HCT116 (cell line): Measurements from ENCODE around the gene METTL25B. TPM values are rescaled to one million over a fixed set of nuclear protein-coding genes. Genes with fewer than 3 reads are reported as not detected.
"Not testable (repeated sequence)": the region's sequence is repeated elsewhere in the genome, so short reads cannot be mapped to it uniquely, and the experiment has no call there.

Source experiments
- ATAC-seq: fragments of 200-7000 bp; cut with Tn5 transposase; 2 replicates; pipeline ENCODE4 v1.9.1; 2020; ENCODE audit warnings: mild to moderate bottlenecking, moderate library complexity
- BruUV-seq: library from RNA; stranded (reverse); fragments of 400-500 nt; replicated peaks from 2 replicates; lab custom pipeline; 2021; lab: Mats Ljungman, UMichigan
- CTCF ChIA-PET: fragments of 300-600 bp; sonication (Branson Sonifier 250); formaldehyde crosslinking; loops from one replicate; lab custom pipeline; 2021; ENCODE audit warnings: antibody characterized with exemption; lab: Charles Lee
- POLR2A ChIA-PET: fragments of 300-600, 350-600 bp; sonication (Branson Sonifier 250); formaldehyde crosslinking; loops from one replicate; lab custom pipeline; 2021; ENCODE audit warnings: antibody characterized with exemption; lab: Charles Lee
- RAD21 ChIA-PET, 2 experiments: fragments of 300-600 bp; sonication (Branson Sonifier 250); formaldehyde crosslinking; loops; one replicate each; lab custom pipeline; 2023; ENCODE audit warnings: low total read pairs in 2 of 2; ENCODE audit not compliant: uncharacterized antibody in 2 of 2, unreplicated experiment in 2 of 2, low non-redundant PET in 1 of 2; lab: Charles Lee
- DNase-seq: peaks from one replicate; pipeline ENCODE4 v3.0.0-alpha.2; 2010; ENCODE audit warnings: low read depth, low spot score
- H2AFZ ChIP-seq: fragments of 200-600 bp; shearing (Covaris generic), sonication (generic); 2 replicates; pipeline ENCODE4 v1.6.1; 2017; ENCODE audit warnings: low read depth, mixed run types, mixed read lengths, antibody characterized with exemption, low read length; ENCODE audit not compliant: poor library complexity, severe bottlenecking
- H3K27ac ChIP-seq: 2 replicates; pipeline ENCODE4 v1.5.1; 2012; ENCODE audit warnings: low read depth, low read length
- H3K27me3 ChIP-seq: fragments of 200-600 bp; sonication (generic); 2 replicates; pipeline ENCODE4 v1.6.1; 2016; ENCODE audit warnings: mixed run types, low read length, mixed read lengths; ENCODE audit not compliant: insufficient read depth
- H3K36me3 ChIP-seq, 2 experiments: fragments of 200-500 bp in 1 of 2; fragments of 200-600 bp in 1 of 2; sonication (Bioruptor generic) in 1 of 2; sonication (generic) in 1 of 2; 2 replicates each; pipeline versions ENCODE4 v1.5.1 to v1.6.1; 2014 to 2016; ENCODE audit warnings: low read length in 2 of 2, inconsistent platforms in 1 of 2, mixed read lengths in 1 of 2, mixed run types in 1 of 2; ENCODE audit not compliant: insufficient read depth in 2 of 2, control insufficient read depth in 1 of 2
- H3K4me1 ChIP-seq, 2 experiments: fragments of 200-600 bp in 1 of 2; sonication (generic) in 1 of 2; 2 replicates each; pipeline versions ENCODE4 v1.5.1 to v1.6.1; 2012 to 2017; ENCODE audit warnings: low read length in 2 of 2, inconsistent platforms in 1 of 2, mild to moderate bottlenecking in 1 of 2, mixed read lengths in 1 of 2, mixed run types in 1 of 2, moderate library complexity in 1 of 2; ENCODE audit not compliant: insufficient read depth in 2 of 2, control insufficient read depth in 1 of 2
- H3K4me2 ChIP-seq: fragments of 200-600 bp; sonication (generic); 2 replicates; pipeline ENCODE4 v1.6.1; 2017; ENCODE audit warnings: mixed run types, low read length, mixed read lengths
- H3K4me3 ChIP-seq, 2 experiments: fragments of 200-600 bp in 1 of 2; sonication (generic) in 1 of 2; replicated peaks in 1 of 2; 2 replicates each; pipeline ENCODE4 v1.5.1; 2011 to 2016; ENCODE audit warnings: low read length in 2 of 2, control low read depth in 1 of 2, low read depth in 1 of 2, mild to moderate bottlenecking in 1 of 2, mixed read lengths in 1 of 2, mixed run types in 1 of 2
- H3K79me2 ChIP-seq: fragments of 200-600 bp; sonication (generic); 2 replicates; pipeline ENCODE4 v1.6.1; 2017; ENCODE audit warnings: mild to moderate bottlenecking, mixed run types, low read length, moderate library complexity, mixed read lengths; ENCODE audit not compliant: insufficient read depth
- H3K9ac ChIP-seq: fragments of 200-600 bp; sonication (generic); 2 replicates; pipeline ENCODE4 v1.6.1; 2016; ENCODE audit warnings: low read length, mixed read lengths
- H3K9me2 ChIP-seq: fragments of 200-600 bp; sonication (generic), shearing (Covaris generic); 2 replicates; pipeline ENCODE4 v1.6.1; 2017; ENCODE audit warnings: mixed run types, mild to moderate bottlenecking, moderate library complexity; ENCODE audit not compliant: insufficient read depth
- H3K9me3 ChIP-seq, 2 experiments: fragments of 200-500 bp in 1 of 2; fragments of 200-600 bp in 1 of 2; sonication (Bioruptor generic) in 1 of 2; sonication (generic) in 1 of 2; 2 replicates each; pipeline ENCODE4 v1.6.1; 2014 to 2017; ENCODE audit warnings: low read length in 2 of 2, mixed read lengths in 2 of 2, inconsistent platforms in 1 of 2, low read depth in 1 of 2, mild to moderate bottlenecking in 1 of 2, mixed run types in 1 of 2, moderate library complexity in 1 of 2; ENCODE audit not compliant: control insufficient read depth in 1 of 2, insufficient read depth in 1 of 2
- H4K20me1 ChIP-seq: fragments of 200-600 bp; sonication (generic), shearing (Covaris generic); 2 replicates; pipeline ENCODE4 v1.6.1; 2017; ENCODE audit warnings: mixed run types, mild to moderate bottlenecking, moderate library complexity; ENCODE audit not compliant: insufficient read depth
- SRF ChIP-seq: IDR thresholded peaks from 2 replicates; pipeline ENCODE4 v1.6.1; 2012; ENCODE audit warnings: low read depth
- intact Hi-C: fragments of 100-400 bp; cut with micrococcal nuclease; formaldehyde crosslinking; loops from 2 replicates; pipeline ENCODE4 v1.10.0; 2022
- total RNA-seq: library from RNA; stranded (reverse); gene quantifications from one replicate; pipeline ENCODE4 v1.2.1, GENCODE V29; 2021; ENCODE audit not compliant: unreplicated experiment
- TF ChIP-seq, protein P1 (sequence below): IDR thresholded peaks from 2 replicates; pipeline ENCODE4 v1.6.1; 2012

METTL25B gene
- total RNA-seq, 1 experiment from 2014 or later: 36.5 TPM

DNA sequence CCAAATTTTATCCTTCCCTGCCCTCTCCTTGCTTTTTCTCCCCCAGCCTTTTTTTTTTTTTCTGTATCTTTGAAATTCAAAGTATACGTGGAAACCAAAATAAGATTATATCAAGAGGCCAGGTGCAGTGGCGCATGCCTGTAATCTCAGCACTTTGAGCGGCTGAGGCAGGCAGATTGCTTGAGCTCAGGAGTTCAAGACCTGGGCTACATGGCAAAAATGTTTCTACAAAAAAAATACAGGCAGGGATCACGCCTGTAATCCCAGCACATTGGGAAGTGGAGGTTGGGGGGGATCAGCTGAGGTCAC is 32.5 kb downstream of the METTL25B start:
- Histone ChIP-seq H3K79me2 (no peaks in the 10 kb centered on the region), H3K9me3 (no peaks in the 10 kb centered on the region), H3K9me2 (no peaks in the 10 kb centered on the region), H2AFZ (no peak overlapping the region), H3K9ac (no peak overlapping the region), H3K27me3 (no peaks in the 10 kb centered on the region), H3K4me2 (no peak overlapping the region)
- CTCF ChIA-PET: interaction anchor here (1.2 kb wide), 1 partner anchor 72 kb away, joined by 3 read pairs; no protein-coding TSS in a partner anchor
- no peak for ATAC-seq
- BruUV-seq: no TSS peak
- TF ChIP-seq, protein P1, sequence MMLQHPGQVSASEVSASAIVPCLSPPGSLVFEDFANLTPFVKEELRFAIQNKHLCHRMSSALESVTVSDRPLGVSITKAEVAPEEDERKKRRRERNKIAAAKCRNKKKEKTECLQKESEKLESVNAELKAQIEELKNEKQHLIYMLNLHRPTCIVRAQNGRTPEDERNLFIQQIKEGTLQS: no peak
- TF ChIP-seq SRF: no peak
- TF ChIP-seq, all 23 proteins: peak for 0
- DNase-seq: no peak
- Histone ChIP-seq H4K20me1 (no peaks in the 10 kb centered on the region), H3K36me3 (no peaks in the 10 kb centered on the region), H3K27ac (no peak overlapping the region), H3K4me3 (no peak overlapping the region), H3K4me1 (peaks cover 4 to 10% of the 10 kb centered on the region in 2 experiments)
- POLR2A ChIA-PET: no interaction called here
- intact Hi-C loops: no loop called here
- RAD21 ChIA-PET: no interaction called here

DNA sequence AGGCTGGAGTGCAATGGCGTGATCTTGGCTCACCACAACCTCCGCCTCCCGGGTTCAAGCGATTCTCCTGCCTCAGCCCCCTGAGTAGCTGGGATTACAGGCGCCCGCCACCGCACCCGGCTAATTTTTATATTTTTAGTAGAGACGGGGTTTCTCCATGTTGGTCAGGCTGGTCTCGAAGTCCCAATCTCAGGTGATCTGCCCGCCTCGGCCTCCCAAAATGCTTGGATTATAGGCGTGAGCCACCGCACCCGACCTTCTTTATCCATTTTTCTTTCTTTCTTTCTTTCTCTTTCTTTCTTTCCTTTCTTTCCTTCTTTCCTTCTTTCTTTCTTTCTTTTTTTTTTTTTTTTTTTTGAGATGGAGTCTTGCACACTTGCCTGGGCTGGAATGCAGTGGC is 36.9 kb downstream of the METTL25B start:
- Histone ChIP-seq H3K4me1 (peaks cover 13 to 19% of the 10 kb centered on the region in 2 experiments), H3K79me2 (peaks cover 37% of the 10 kb centered on the region)
- H3K9me2 ChIP-seq, H3K9me3 ChIP-seq, H2AFZ ChIP-seq, H4K20me1 ChIP-seq, CTCF ChIA-PET, H3K27ac ChIP-seq, H3K4me3 ChIP-seq, ATAC-seq, BruUV-seq, H3K36me3 ChIP-seq, H3K27me3 ChIP-seq, H3K9ac ChIP-seq, H3K4me2 ChIP-seq, DNase-seq, POLR2A ChIA-PET: not testable (repeated sequence)
- RAD21 ChIA-PET: interaction anchor here in 1 of 2 experiments (0.7 kb wide), 1 partner anchor 9 kb away, joined by 8 read pairs; no protein-coding TSS in a partner anchor
- intact Hi-C loops: loop anchor here (5.0 kb wide), 1 partner anchor 78 kb away; no protein-coding TSS in a partner anchor
